Caki2 (cell line): ENCODE data around the gene ELMO1. TPM values are rescaled to one million over a fixed set of nuclear protein-coding genes. Genes with fewer than 3 reads are reported as not detected.
A peak's percentile ranks its signal among the peaks of the same experiment; 100 is the strongest.

Source experiments
- DNase-seq: peaks from one replicate; pipeline ENCODE4 v3.0.0-alpha.2; 2015; ENCODE audit warnings: low read depth
- in situ Hi-C: cut with HindIII; loops from 2 replicates; pipeline ENCODE4 v1.10.0; 2016; ENCODE audit warnings: low sequenced_read_pairs, low pct_unique_long_range_greater_than_20kb, mixed read lengths
- total RNA-seq: library from RNA; depleted of rRNA; stranded (reverse); fragments of >200 nt; shearing (Covaris generic); gene quantifications from 2 replicates; pipeline ENCODE4 v1.2.3, GENCODE V29; 2014; ENCODE audit warnings: low replicate concordance

ELMO1 gene
- total RNA-seq, 1 experiment from 2014 or later = 0.03 TPM

- in situ Hi-C loops = no loop called here
- no peak for DNase-seq
Observed at GRCh38 chr7:37310327-37311080, 138.2 kb downstream of the ELMO1 start.

- DNase-seq = no peak
Observed at GRCh38 chr7:37309493-37309892, 139.2 kb downstream of the ELMO1 start.

DNA sequence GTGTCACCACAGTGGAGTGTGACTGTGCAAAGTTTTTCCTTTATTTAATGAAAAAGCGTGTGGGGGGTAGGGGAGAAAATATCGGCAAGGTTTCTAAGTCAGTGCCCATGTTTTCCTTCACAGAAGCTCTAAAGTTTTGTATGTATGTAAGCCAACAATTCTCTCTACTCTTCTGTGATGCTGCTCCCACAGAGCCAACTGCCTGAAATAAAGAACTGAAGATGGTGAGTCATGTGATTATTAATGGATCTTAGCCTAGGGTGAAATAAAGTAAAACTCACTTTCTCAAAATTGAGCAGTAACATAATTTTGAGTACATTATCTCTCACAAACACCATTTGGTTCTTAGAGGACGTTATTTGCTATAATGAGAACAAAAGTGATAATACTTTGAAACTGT lies 143.7 kb downstream of the ELMO1 start:
- in situ Hi-C loops = no loop called here
- no peak for DNase-seq

More at GRCh38 chr7:37309493-37309892, 139.2 kb downstream of the ELMO1 start:
- in situ Hi-C loops = no loop called here

DNA sequence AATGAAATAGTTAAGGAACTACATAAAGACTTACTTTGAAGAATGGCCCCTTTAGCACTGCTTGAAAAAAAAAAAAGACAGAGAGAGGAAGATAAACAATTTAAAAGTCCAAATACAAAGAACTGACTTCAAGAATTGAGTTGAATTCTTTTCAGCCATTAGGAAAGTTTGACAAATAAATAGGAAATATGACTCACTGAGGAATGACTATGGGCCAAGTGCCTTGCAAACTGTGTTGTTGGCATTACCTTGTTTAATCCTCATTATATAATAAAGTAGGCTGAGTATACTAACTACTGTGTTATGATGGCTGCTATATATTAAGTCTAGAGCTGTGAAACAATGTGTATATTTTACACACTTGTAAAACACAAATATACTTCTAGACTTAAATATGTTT lies 151.1 kb downstream of the ELMO1 start:
- in situ Hi-C loops = no loop called here
- DNase-seq = no peak

GRCh38 chr7:37295401-37295800 lies 153.3 kb downstream of the ELMO1 start:
- in situ Hi-C loops = no loop called here
- no peak for DNase-seq

GRCh38 chr7:37290731-37291130 lies 157.9 kb downstream of the ELMO1 start:
- no peak for DNase-seq
- in situ Hi-C loops = no loop called here

GRCh38 chr7:37289781-37290180 lies 158.9 kb downstream of the ELMO1 start:
- DNase-seq = no peak
- in situ Hi-C loops = no loop called here

DNA sequence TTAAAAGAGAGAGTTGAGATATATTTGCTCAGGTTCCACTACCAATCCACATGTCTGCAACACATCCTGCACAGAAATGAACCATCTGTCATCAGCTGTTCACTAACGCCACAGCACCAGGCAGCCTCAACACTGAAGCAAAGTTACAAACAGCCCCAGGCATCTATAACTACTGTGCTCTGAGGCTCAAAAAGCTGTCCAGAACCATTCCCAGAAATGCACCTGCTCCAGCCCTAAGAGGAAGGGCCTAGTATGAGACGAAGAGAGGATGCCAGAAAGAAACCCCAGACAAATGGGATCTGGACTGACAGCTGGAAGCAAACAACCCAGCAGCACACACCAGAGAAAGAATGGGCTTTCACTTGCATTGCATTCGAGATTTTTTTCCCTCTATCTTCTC lies 159.3 kb downstream of the ELMO1 start:
- DNase-seq = no peak
- in situ Hi-C loops = no loop called here

DNA sequence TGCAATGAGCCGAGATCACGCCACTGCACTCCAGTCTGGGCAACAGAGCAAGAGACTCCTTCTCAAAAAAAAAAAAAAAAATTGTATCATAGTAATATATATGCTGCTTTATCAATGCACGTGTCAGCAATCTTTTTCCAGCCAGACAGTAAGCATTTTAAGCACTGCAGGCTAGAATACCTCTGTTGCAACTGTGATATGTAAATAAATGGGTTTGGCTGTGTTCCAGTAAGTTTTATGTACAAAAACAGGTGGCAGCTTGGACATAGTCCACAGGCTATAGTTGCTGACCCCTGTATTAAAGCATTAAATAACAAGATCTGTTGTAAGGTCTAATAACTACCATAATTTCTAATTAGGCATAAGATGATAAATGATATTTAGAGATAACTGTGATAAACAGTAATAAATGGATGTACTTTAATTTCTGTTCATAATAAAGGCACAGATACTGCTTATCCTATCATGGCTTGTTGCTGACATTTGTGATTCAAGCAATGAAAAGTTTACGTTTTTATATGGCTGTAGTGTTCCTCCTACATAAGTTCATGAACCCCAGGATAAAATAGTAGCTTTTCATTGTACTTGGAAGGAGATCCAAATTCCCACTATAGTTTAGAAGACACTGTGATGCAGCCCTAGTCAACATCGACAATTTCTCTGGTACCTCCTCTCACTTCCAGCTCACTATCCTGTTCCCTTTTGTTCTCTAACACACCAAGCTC lies 161.4 kb downstream of the ELMO1 start:
- in situ Hi-C loops = no loop called here
- DNase-seq = no peak

GRCh38 chr7:37286454-37286832 lies 162.2 kb downstream of the ELMO1 start:
- DNase-seq = no peak
- in situ Hi-C loops = no loop called here

DNA sequence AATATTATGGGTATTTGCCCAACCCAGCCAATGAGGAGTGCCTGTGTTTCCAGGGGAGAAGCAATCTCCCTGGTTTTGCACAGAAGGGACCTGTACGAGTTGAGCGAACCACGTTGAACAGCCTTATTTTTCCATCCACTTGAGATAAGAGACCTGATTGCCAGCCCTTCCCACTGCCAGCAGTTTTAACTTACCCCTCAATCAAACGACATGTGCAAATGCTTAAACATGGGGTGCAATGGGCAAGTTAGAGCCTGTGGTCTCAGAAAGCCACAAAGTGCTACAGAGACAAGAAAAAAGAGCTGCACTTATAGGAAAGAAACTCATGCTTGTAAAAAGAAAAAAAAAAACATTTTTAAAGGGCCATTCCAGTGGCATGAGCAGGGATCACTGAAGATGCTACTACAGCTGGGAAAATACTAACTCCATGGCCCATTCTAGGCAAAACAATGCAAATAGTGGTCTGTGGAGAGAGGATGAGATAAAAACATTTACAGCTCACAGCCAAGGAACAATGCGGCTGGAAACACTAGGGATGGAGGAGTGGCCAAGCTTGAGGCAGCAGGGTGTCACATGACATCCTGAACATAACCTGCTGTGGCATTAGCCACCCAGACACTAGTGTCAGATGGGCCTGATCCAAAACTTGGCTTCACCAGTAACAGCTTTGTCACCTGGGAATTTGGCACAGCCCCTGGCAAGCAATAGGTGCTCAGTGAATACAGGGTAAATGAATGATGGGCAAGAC lies 162.8 kb downstream of the ELMO1 start:
- in situ Hi-C loops = no loop called here
- no peak for DNase-seq

DNA sequence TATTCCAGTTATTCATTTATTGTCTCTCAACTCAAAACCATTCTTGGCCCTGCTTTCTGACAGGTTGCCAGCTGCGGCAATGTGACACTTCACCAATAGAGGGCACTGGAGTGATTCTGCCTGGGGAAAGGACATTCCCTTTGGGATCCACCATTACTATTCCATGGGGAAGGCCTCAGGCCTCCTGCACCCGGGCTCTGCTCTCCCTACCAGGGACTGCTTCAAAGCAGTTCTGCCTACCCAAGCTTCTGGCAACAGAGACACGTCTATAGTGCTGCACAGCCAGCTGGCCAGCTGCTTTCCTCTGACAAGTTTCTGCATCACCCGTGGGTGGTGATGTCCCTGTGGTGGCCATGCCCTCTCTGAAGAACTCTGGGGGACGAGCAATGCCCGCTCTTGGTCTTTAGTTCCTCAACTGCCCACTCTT lies 163.8 kb downstream of the ELMO1 start:
- in situ Hi-C loops = no loop called here
- peak; percentile 40 for DNase-seq

DNA sequence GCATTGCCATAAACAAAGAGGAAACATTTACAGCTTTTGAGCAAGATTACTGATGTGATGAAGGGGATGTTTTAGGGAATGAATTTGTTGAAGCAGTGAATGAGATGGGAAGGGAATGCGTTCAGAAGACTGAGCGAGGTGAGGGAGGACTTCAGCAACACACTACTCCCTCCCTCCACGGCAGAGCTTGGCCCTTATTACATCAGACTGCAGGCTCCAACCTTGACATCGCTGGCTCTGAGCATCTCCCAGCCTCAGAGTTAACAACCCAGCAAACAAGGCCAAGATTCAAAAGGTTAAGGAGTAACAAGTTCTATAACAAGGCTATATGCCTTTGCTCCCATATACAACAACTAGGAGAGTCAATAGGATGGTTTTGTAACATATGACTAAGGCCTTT lies 164.4 kb downstream of the ELMO1 start:
- DNase-seq = no peak
- in situ Hi-C loops = no loop called here

GRCh38 chr7:37283716-37284115 lies 164.9 kb downstream of the ELMO1 start:
- in situ Hi-C loops = no loop called here
- DNase-seq = no peak

- DNase-seq = no peak
- in situ Hi-C loops = no loop called here
Observed at GRCh38 chr7:37282927-37283326, 165.7 kb downstream of the ELMO1 start.

DNA sequence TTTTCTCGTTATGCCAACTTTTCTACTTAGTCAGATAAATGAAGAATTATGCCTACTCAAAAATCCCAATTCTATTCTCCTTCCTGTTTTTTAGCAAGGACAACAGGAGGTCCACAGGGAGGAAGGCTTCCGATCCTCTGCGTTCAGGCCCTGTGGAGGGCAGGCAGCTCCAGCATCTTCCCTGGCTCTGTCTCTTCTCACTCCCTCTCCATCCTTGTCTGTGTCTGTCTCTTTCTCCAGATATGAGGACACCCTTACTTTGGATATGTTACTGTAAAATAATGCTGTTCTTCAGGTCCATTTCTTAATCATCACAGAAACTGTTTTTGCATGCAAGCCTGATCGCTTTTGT lies 166.6 kb downstream of the ELMO1 start:
- in situ Hi-C loops = no loop called here

GRCh38 chr7:37281368-37282092 lies 167.1 kb downstream of the ELMO1 start:
- in situ Hi-C loops = no loop called here
- DNase-seq = no peak

More for the DNA sequence above, 166.6 kb downstream of the ELMO1 start:
- no peak for DNase-seq

DNA sequence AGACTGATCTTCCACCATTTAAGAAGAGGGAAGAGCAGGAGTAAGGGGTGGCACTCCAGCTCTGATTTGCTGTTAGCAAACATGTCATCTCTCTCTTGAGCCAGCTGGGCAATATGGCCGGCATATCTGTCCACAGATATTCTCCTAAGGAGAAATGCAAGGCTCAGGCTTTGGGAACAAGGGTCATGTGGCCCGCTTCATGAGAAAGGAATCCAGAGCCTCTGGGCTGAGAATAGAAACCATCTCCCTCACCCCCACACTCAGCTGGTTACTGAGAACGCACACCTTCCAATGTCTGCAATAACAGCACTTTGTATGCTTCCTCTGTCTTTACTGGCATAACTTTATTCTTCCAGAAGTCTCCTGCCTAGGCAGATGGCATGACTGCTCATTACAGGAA lies 171.2 kb downstream of the ELMO1 start:
- no peak for DNase-seq
- in situ Hi-C loops = no loop called here
